ENCODE measurements around the gene NAALADL2. TPM values are rescaled to one million over a fixed set of nuclear protein-coding genes. Genes with fewer than 3 reads are reported as not detected.
A peak's percentile ranks its signal among the peaks of the same experiment; 100 is the strongest.
"Not testable (repeated sequence)": the region's sequence is repeated elsewhere in the genome, so short reads cannot be mapped to it uniquely, and the experiment has no call there.

NAALADL2 gene
- total RNA-seq, 1 donor from 2014 or later: 2.4 TPM

DNA sequence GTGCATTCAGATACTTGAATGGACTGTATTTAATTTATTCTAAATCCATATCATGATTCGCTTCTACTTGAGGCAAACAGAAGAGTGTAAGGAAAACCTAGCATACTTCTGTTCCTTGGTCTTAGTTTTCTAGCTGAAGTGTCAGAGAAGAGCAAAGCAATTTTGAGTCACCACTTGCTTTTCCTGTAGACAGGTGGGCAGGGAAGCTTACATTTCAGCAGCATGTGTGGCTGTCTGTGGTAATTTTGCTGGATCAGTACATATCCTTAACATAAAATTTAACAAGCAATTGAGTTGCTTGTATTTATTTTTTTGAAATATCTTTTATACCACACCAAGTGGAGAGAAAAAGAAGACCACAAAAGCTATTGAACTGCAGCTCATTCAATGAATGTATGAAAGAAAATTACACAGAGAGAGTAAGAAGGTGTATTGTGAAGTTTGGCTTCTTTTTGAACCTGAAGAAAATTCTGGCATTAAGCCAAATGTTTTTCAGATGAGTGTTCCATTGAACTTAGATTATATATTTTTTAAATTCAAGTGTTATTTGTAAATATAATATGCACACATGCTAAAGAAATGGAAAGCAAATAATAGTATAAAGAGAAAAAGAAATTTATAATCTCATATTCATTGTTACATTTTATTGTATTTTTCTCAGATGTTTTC lies 747.6 kb downstream of the NAALADL2 start:
- no peak for ATAC-seq

DNA sequence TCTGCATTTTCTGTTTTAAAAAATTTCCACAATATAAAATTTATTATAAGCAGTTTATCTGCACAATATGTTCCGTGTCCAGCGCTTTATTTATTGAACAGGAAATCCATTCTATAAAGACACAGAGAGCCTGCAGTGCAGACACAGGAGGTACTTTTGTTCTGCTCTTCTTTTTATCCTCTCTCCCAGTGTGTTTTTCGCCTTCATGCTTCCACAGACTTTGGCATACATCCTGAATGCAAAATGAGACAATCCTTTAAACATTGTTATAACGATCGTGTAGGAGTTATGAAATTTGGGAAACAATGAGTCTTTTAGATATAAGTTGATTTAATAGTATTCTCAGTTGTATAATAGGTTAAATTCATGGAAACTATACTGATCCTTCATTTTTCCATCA lies 749.2 kb downstream of the NAALADL2 start:
- no peak for ATAC-seq

DNA sequence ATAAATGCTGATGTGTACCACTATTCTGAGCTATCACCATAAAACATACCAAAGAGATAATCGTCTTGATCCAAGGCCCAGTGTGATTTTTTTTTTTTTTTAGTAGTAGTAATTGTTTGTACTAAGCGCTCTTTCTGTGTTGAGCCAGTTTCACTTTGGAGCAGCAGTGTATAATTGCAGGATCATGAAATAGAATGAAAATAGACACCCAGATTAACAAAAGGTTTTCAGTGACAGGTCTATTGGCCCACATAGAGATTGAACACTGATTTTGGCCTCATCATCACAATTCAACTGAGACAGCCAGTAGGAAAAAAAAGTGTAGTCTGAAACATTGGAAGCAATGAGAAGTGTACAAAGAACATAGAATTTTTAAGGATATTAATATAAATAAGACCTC lies 749.8 kb downstream of the NAALADL2 start:
- no peak for ATAC-seq

- no peak for ATAC-seq
Measured at GRCh38 chr3:175612487-175613196, 753.5 kb downstream of the NAALADL2 start.

DNA sequence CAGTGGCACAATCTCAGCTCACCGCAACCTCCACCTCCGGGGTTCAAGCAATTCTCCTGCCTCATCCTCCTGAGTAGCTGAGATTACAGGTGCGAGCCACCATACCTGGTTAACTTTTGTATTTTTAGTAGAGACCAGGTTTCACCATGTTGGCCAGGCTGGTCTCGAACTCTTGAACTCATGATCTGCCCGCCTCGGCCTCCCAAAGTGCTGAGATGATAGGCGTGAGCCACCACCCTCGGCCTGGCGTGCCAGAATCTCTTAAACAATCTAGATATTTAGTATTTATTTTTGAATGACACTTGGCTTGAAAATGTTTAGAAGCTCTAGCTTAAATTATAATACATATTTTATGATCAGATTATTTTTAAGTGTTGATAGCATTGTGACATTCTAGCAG lies 755.0 kb downstream of the NAALADL2 start:
- not testable (repeated sequence) for ATAC-seq

GRCh38 chr3:175617247-175617646 lies 758.1 kb downstream of the NAALADL2 start:
- no peak for ATAC-seq

GRCh38 chr3:175619369-175619768 lies 760.2 kb downstream of the NAALADL2 start:
- no peak for ATAC-seq

- no peak for ATAC-seq
Measured at GRCh38 chr3:175620093-175620492, 761.0 kb downstream of the NAALADL2 start.

GRCh38 chr3:175620532-175620931 lies 761.4 kb downstream of the NAALADL2 start:
- ATAC-seq: peak; percentile 43

DNA sequence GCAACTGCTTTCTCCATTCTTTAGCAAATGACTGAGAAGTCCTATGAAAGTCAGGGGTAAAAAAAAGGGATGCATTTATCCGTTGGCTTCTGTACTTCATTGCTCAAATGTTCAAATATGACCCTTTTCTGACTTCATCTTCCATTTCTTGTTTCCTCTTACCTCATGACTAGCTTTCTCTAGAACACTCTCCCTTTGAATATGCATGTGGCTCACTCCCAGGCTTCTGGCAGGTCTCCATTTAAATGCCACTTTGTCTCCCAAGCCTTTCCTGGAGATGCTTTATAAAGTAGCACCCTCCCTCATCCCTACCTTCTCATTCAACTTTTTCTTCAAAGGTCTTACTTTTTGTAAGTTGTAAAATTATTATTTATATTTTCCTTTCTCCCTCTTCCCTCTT lies 781.8 kb downstream of the NAALADL2 start:
- ATAC-seq: no peak

DNA sequence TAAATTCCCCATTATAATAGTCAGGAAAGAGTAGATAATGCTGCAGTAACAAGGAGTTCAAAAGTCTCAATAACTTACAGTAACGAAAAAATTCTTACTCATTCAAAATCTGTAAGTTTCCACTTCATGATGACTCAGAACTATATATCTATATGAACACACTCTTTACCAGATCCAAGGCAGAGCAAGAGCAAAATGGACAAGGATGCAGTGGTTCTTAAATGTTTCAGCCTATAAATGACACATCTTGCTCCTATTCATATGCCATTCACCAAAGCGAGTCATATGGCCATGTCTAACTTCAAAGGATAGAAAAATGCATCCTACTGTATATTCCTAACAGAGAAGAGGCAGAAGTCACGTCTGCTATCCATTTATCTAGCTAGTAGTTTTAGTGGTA lies 787.7 kb downstream of the NAALADL2 start:
- no peak for ATAC-seq

GRCh38 chr3:175648899-175649298 lies 789.8 kb downstream of the NAALADL2 start:
- ATAC-seq: no peak

DNA sequence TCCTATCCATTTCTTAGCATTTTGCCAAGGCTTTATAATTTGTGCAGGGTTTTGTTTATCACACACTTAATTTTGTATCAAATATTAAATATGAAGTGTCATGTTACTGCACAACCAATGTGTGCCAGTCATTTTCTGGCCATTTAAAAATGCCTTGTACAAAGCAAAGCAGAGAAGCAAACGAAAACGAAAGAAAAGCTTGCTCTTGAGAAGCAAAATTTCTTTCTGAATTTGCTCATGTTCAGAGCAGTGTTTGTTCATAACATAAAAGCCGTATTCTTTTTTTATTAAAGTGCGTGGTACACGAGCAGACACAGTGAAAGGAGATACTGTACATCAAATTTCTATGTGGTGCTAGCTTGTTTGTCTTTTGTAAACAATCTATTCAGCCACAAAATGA lies 792.6 kb downstream of the NAALADL2 start:
- no peak for ATAC-seq

DNA sequence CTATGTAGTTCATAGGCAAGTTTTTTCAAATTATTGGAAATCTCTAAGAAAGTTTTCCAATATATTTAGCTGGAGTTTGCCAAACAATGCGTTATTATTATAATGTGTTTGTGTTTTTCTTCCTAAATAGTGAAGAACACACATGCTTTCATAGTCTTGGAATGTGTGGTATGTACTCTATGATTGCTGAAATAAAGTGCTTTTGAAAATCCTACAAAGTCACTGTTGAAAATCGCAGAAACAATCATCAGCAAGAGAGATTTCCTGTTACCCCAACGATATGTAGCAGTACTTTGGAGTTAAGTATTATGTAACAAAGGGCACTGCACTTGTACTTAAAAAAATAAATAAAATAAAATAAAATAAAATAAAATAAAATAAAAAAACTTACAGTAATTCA lies 796.2 kb downstream of the NAALADL2 start:
- ATAC-seq: no peak

DNA sequence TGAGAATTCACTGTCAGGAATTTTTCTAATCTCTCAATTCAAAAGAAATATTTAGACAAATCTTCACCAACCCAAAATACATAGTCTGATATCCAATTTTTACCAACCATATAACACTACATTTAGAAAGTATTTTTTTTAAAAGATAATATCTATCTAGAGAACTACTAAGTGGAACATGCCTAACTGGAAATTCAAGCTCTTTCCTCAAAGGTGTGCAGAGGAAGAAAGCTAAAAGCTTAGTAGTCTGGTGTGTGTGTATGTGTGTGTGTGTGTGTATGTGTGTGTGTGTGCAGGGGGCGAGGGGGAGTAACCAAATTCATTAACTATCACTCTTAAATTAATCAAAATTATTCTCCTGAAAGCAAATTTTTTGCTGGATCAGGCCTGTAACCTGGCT lies 797.3 kb downstream of the NAALADL2 start:
- no peak for ATAC-seq

GRCh38 chr3:175659670-175660350 lies 800.7 kb downstream of the NAALADL2 start:
- ATAC-seq: peak; percentile 53

DNA sequence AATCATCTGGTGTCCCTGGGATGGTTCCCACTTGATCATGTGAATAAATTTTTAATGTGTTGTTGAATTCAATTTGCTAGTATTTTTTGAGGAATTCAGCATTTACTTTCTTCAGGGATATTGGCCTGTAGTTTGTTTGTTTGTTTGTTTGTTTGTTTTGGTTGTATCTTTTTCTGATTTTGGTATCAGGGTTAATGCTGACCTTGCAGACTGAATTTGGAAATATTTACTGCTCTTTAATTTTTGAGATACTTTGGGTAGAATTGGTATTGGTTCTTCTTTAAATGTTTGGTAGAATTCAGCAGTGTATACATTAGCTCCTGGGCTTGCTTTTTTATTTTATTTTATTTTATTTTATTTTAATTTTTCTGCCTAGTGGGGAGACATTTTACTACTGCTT lies 803.7 kb downstream of the NAALADL2 start:
- no peak for ATAC-seq

GRCh38 chr3:175664911-175665310 lies 805.8 kb downstream of the NAALADL2 start:
- ATAC-seq: no peak

DNA sequence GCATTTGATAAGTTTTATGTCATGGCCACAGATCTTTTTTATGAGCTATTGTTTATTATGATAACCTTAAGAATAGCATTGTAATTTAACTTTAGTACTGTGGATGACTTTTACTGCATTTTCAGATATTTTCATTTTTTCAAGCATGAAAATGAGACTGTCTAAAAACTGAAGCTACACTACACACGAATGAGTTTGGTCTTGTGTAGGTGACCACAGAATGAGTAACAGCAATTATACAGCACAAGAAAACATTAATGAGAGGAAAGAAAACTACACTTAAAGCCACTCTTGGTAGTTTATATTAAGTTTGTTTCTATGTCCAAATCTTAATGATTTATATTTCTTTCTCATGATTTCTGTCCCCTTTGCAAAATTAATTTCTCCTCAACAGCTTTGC lies 809.2 kb downstream of the NAALADL2 start:
- ATAC-seq: no peak

DNA sequence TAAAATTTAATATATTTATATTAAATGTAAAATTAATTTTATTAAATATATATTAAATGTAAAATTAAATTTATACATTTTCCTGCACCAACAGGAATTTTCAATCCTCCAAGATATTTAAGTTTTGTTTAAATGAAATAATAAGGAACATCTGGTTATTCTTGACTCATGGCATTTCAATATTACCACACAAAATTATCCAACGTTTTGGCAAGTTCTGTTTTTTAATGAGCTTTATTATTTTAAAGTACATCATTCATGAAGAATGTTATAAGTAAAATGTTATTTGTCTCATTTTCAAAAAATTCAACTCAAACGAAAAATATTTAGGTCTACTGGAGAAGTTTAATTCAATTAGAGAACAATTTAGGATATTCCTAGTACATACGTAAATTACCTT lies 811.4 kb downstream of the NAALADL2 start:
- ATAC-seq: no peak

- no peak for ATAC-seq
Measured at GRCh38 chr3:175672119-175672689, 813.1 kb downstream of the NAALADL2 start.

DNA sequence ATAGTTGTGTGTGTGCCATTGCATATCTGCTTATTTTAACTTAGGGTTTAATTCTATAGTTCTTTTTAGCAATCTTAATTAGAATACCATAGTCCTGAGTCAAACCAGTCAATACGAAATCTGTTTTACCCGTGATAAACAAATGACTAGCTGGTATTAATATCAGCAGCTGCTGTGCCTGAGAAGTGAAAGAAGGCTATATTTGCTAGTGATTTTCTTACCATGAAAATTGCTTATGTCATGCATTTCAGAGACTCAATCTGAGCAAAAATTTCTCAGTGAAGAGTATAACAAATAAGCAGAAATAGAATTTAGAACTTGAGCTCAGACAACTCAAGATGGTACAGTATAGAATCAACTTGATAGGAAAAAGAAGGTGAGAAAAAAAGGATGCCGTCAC lies 820.4 kb downstream of the NAALADL2 start:
- no peak for ATAC-seq

DNA sequence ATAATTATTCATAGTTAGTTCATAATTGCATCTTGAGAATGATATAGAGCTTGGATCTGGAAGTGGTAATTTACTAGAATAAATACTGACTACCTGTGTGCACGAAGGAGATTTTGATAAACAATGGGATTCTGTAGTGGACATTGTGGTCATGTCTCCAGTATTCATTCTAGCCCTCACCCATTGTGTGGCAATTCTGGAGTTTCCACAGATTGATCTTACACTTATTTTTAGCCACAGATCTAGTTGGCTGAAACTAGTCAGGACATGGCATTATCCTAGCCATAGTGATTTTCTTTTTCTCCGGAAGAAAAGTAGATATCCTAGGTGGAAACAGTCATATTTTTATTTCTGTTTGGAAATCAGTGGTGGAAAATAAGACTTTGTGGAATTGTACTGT lies 833.1 kb downstream of the NAALADL2 start:
- no peak for ATAC-seq

DNA sequence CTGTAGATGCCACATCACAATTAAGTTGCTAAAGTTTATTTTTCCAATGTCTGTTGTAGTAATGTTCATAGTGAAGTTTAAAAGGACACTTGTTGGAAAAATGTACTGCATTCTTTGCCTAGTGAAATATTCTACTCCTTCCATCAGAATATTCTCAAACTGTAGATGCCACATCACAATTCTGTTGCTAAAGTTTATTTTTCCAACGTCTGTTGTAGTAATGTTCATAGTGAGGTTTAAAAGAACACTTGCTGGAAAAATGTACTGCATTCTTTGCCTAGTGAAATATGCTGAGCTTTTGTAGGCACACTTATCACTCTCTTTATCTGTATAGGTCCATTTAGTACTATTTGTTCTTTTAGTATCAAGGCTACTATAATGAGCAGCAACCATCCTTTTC lies 836.1 kb downstream of the NAALADL2 start:
- no peak for ATAC-seq

Measured in esophagus mucosa (tissue), 1 donor.